A549 (cell line): ENCODE measurements around the gene LRFN3. TPM values are rescaled to one million over a fixed set of nuclear protein-coding genes. Genes with fewer than 3 reads are reported as not detected.

Experiments
- ATAC-seq, 2 experiments: fragments of 200-7000 bp in 1 of 2; fragments of >200 bp in 1 of 2; cut with Nextera tagmentation in 1 of 2; cut with Tn5 transposase in 1 of 2; 3 replicates each; pipeline versions ENCODE4 v1.8.0 to v1.9.1; 2018 to 2020; ENCODE audit warnings: mild to moderate bottlenecking in 1 of 2, moderate library complexity in 1 of 2
- CTCF ChIA-PET: fragments of 300-600 bp; sonication (Branson Sonifier 250); formaldehyde crosslinking; extraction: SDS; loops from one replicate; lab custom pipeline; 2021; ENCODE audit warnings: antibody characterized with exemption, inconsistent platforms; lab: Yijun Ruan, JAX
- POLR2A ChIA-PET: fragments of 350-600 bp; formaldehyde crosslinking; extraction: SDS; loops from one replicate; lab custom pipeline; 2021; ENCODE audit warnings: antibody characterized with exemption, inconsistent platforms; lab: Yijun Ruan, JAX
- DNase-seq, 2 experiments: peaks; one replicate each; pipeline versions ENCODE4 v3.0.0 to v3.0.0-alpha.2; 2011 to 2016; ENCODE audit warnings: low read depth in 1 of 2, low spot score in 1 of 2
- FAIRE-seq: peaks from 2 replicates; lab custom pipeline; 2011; peaks lifted over from hg19 to GRCh38; lab: Jason Lieb, UNC
- H3K27ac ChIP-seq, 2 experiments: fragments of >200 bp; sonication (Bioruptor Twin); formaldehyde crosslinking; 3 replicates each; pipeline ENCODE4 v1.5.1; 2016 to 2017
- H3K4me1 ChIP-seq: fragments of >200 bp; sonication (Bioruptor Twin); formaldehyde crosslinking; 3 replicates; pipeline ENCODE4 v1.6.1; 2016
- H3K4me2 ChIP-seq: fragments of >200 bp; sonication (Bioruptor Twin); formaldehyde crosslinking; 3 replicates; pipeline ENCODE4 v1.6.1; 2016
- H3K4me3 ChIP-seq: fragments of >200 bp; sonication (Bioruptor Twin); formaldehyde crosslinking; 3 replicates; pipeline ENCODE4 v1.5.1; 2016
- H3K9me3 ChIP-seq: fragments of >200 bp; sonication (Bioruptor Twin); formaldehyde crosslinking; 3 replicates; pipeline ENCODE4 v1.6.1; 2016
- CBX2 ChIP-seq: fragments of 200-600 bp; sonication (generic); IDR thresholded peaks from 2 replicates; pipeline ENCODE4 v1.6.1; 2016; ENCODE audit warnings: low read depth, mild to moderate bottlenecking, borderline replicate concordance
- CBX8 ChIP-seq: fragments of 200-600 bp; sonication (generic); IDR thresholded peaks from 2 replicates; pipeline ENCODE4 v1.6.1; 2016
- CHD4 ChIP-seq: fragments of 200-600 bp; sonication (generic); IDR thresholded peaks from 2 replicates; pipeline ENCODE4 v1.6.1; 2016; ENCODE audit warnings: antibody characterized with exemption, mild to moderate bottlenecking, borderline replicate concordance
- EHF ChIP-seq: fragments of 250-450 bp; sonication (Bioruptor Pico); IDR thresholded peaks from 2 replicates; pipeline ENCODE4 v1.5.0; 2020; ENCODE audit warnings: mild to moderate bottlenecking
- EHMT2 ChIP-seq: fragments of 200-600 bp; sonication (generic); IDR thresholded peaks from 2 replicates; pipeline ENCODE4 v1.6.1; 2016; ENCODE audit warnings: antibody characterized with exemption, low read depth, mild to moderate bottlenecking, moderate library complexity
- FOSL2 ChIP-seq, 2 experiments: fragments of 450-650 bp in 1 of 2; fragments of >200 bp in 1 of 2; sonication (Bioruptor Twin) in 1 of 2; formaldehyde crosslinking; IDR thresholded peaks; 2 replicates each; pipeline versions ENCODE4 v1.5.0 to v1.6.1; 2016 to 2020; ENCODE audit warnings: mild to moderate bottlenecking in 1 of 2, moderate library complexity in 1 of 2
- FOXS1 ChIP-seq: fragments of 250-450 bp; sonication (Bioruptor Pico); IDR thresholded peaks from 2 replicates; pipeline ENCODE4 v1.5.0; 2020; ENCODE audit warnings: mild to moderate bottlenecking, moderate library complexity
- GATA3 ChIP-seq: IDR thresholded peaks from 2 replicates; pipeline ENCODE4 v1.6.1; 2012; ENCODE audit warnings: borderline replicate concordance
- HEYL ChIP-seq: fragments of 250-450 bp; sonication (Bioruptor Pico); IDR thresholded peaks from 2 replicates; pipeline ENCODE4 v1.8.0; 2021; ENCODE audit warnings: mild to moderate bottlenecking, moderate library complexity
- HOXB5 ChIP-seq: fragments of 250-450 bp; sonication (Bioruptor Pico); IDR thresholded peaks from 2 replicates; pipeline ENCODE4 v1.5.0; 2020; ENCODE audit warnings: mild to moderate bottlenecking, moderate library complexity
- JUN ChIP-seq, 2 experiments: fragments of >200 bp; sonication (Bioruptor Twin); formaldehyde crosslinking; IDR thresholded peaks; 2 replicates in 1 of 2; 3 replicates in 1 of 2; pipeline ENCODE4 v1.6.1; 2016 to 2017
- KDM1A ChIP-seq: fragments of 200-600 bp; sonication (generic); IDR thresholded peaks from 2 replicates; pipeline ENCODE4 v1.6.1; 2016; ENCODE audit warnings: low read depth, mild to moderate bottlenecking
- NR3C1 ChIP-seq: fragments of >200 bp; sonication (Bioruptor Twin); formaldehyde crosslinking; IDR thresholded peaks from 3 replicates; pipeline ENCODE4 v1.6.1; 2017
- POLR2A ChIP-seq: IDR thresholded peaks from 2 replicates; pipeline ENCODE4 v1.6.1; 2012; ENCODE audit warnings: mild to moderate bottlenecking, low read length
- RAD21 ChIP-seq, 2 experiments: fragments of >200 bp in 1 of 2; sonication (Bioruptor Twin) in 1 of 2; formaldehyde crosslinking in 1 of 2; IDR thresholded peaks in 1 of 2; conservative IDR thresholded peaks in 1 of 2; 2 replicates in 1 of 2; 3 replicates in 1 of 2; pipeline ENCODE4 v1.6.1; 2012 to 2018; ENCODE audit warnings: inconsistent platforms in 1 of 2
- RARB ChIP-seq: fragments of 250-450 bp; sonication (Bioruptor Pico); IDR thresholded peaks from 2 replicates; pipeline ENCODE4 v1.8.0; 2021; ENCODE audit warnings: mild to moderate bottlenecking, moderate library complexity
- RFX5 ChIP-seq: fragments of 450-650 bp; IDR thresholded peaks from 2 replicates; pipeline ENCODE4 v1.7.1; 2014; ENCODE audit warnings: antibody characterized with exemption, mild to moderate bottlenecking, moderate library complexity
- RNF2 ChIP-seq: fragments of 200-600 bp; sonication (generic); IDR thresholded peaks from 2 replicates; pipeline ENCODE4 v1.6.1; 2016; ENCODE audit warnings: low read depth, mild to moderate bottlenecking, antibody characterized with exemption, moderate library complexity, borderline replicate concordance
- SMC3 ChIP-seq: fragments of >200 bp; sonication (Bioruptor Twin); formaldehyde crosslinking; IDR thresholded peaks from 3 replicates; pipeline ENCODE4 v1.6.1; 2018; ENCODE audit warnings: inconsistent platforms
- ZFP36 ChIP-seq: fragments of 450-650 bp; IDR thresholded peaks from 2 replicates; pipeline ENCODE4 v1.6.1; 2014; ENCODE audit warnings: borderline replicate concordance; ENCODE audit not compliant: partially characterized antibody
- WGBS: methylation state at CpG from one replicate; pipeline ENCODE4 v1.1.6; 2017; ENCODE audit errors: missing lambda C conversion rate; 5-methylcytosine and 5-hydroxymethylcytosine counted together
- polyA minus RNA-seq: library from RNA; depleted of rRNA, polyadenylated mRNA; stranded (reverse); fragments of >200 nt; gene quantifications from 2 replicates; pipeline ENCODE4 v1.2.3, GENCODE V29; 2011; rRNA and poly(A)+ RNA removed
- polyA plus RNA-seq, 4 experiments: library from polyadenylated mRNA; depleted of rRNA in 3 of 4; stranded (reverse); fragments of >200 nt; fragmentation: RNase III in 1 of 4; extraction: RNeasy Plus Mini Kit Qiagen cat#74134 plus additional on column Dnase treatment in 1 of 4; gene quantifications; 2 replicates in 3 of 4; 3 replicates in 1 of 4; pipeline ENCODE4 v1.2.3, GENCODE V29; 2011 to 2017
- TF ChIP-seq, protein P1 (sequence below): fragments of >200 bp; sonication (Bioruptor Twin); formaldehyde crosslinking; IDR thresholded peaks from 3 replicates; pipeline ENCODE4 v1.6.1; 2016
- TF ChIP-seq, protein P2 (sequence below): IDR thresholded peaks from 2 replicates; pipeline ENCODE4 v1.6.1; 2012
- TF ChIP-seq, protein P3 (sequence below): IDR thresholded peaks from 2 replicates; pipeline ENCODE4 v1.6.1; 2012; ENCODE audit warnings: low read depth, borderline replicate concordance
- TF ChIP-seq, protein P4 (sequence below): fragments of 450-650 bp; IDR thresholded peaks from 2 replicates; pipeline ENCODE4 v1.6.1; 2014; ENCODE audit warnings: antibody characterized with exemption

The LRFN3 gene, protein sequence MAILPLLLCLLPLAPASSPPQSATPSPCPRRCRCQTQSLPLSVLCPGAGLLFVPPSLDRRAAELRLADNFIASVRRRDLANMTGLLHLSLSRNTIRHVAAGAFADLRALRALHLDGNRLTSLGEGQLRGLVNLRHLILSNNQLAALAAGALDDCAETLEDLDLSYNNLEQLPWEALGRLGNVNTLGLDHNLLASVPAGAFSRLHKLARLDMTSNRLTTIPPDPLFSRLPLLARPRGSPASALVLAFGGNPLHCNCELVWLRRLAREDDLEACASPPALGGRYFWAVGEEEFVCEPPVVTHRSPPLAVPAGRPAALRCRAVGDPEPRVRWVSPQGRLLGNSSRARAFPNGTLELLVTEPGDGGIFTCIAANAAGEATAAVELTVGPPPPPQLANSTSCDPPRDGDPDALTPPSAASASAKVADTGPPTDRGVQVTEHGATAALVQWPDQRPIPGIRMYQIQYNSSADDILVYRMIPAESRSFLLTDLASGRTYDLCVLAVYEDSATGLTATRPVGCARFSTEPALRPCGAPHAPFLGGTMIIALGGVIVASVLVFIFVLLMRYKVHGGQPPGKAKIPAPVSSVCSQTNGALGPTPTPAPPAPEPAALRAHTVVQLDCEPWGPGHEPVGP
- polyA plus RNA-seq (2011; rRNA removed) = 2.4 and 3.1 TPM in 2 replicates
- polyA plus RNA-seq (2012; cell fraction: cytosol; rRNA removed) = 9.8 and 16.4 TPM in 2 replicates
- polyA plus RNA-seq (2012; cell fraction: nucleus; rRNA removed) = 13.2 and 22.2 TPM in 2 replicates
- polyA plus RNA-seq (2017; fragmentation: RNase III; extraction: RNeasy Plus Mini Kit Qiagen cat#74134 plus additional on column Dnase treatment) = 12.8 to 17.1 TPM (median 16.6 TPM) in 3 replicates
- 2.1 and 2.9 TPM in 2 replicates for polyA minus RNA-seq

DNA sequence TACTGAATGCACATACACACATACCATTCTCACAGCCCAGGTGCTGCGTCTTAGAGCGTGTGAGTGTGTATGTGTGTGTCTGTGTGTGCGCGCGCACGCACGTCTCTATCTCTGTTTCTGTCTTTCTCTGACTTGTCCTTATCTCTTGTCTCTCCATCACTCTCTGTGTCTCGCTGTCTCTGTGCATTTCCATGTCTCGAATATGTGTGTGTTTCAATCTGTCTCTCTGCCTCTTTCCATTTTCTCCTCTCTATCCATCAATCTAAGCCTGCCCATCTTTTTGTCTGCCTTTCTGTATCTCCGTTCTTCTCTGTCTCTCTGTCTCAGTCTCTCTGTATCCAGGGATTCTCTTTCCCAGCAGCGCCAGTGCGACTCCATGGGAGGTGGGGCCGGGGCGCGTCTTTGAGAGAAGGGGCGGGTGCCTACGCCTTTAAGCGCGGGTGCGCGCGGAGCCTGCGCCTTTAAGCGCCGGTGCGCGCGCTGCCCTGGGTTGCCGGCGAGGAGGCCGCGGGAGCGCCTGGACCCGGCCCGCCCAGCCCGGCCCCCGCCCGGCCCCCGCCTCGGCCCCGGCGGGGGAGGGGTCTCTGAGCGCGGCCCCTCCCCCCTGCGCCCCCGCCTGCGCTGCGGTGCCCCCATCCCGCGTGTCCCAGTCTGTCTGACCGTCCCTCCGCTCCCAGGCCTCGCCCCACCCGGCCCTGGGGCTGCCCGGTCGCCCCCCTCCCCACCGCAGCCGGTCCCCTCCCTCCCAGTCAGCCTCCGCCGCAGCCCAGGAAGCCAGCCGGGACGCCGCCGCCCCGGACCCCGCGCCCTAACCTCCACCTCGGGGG lies at the start of gene LRFN3:
Gene LRFN3 (plus strand): TSS at position 464 of the 827 bp plus-strand sequence. CDS start 3,052 bp downstream, outside the sequence.
- ChIA-PET CTCF (interaction anchor here (15.4 kb wide), 1 partner anchor 50 kb away, joined by 402 read pairs; no protein-coding TSS in a partner anchor), POLR2A (no interaction called here)
- Histone ChIP-seq H3K27ac (peak within 1 kb of the TSS; percentile 84 to 93), H3K9me3 (no peaks in the 10 kb centered on the region), H3K4me3 (peak within 1 kb of the TSS; percentile 66), H3K4me2 (peak within 1 kb of the TSS; percentile 89), H3K4me1 (peaks cover 27% of the 10 kb centered on the region)
- 2% methylated on average over 33 of the region's 68 CpGs for WGBS
- peak; percentile 89 for FAIRE-seq
- ATAC-seq = peak; percentile 60 to 67
- TF ChIP-seq RNF2 (no peak), POLR2A (peak; percentile 32), NR3C1 (no peak), SMC3 (0 out of 3 replicates have a peak, but pooled peaks have one; percentile 25), HEYL (CRISPR knock-in tag) (no peak), JUN (IDR thresholded peaks at IDR 0.05) (peak; percentile 24 to 68; a peak in 2 of 5 replicates)
- TF ChIP-seq, protein P1, sequence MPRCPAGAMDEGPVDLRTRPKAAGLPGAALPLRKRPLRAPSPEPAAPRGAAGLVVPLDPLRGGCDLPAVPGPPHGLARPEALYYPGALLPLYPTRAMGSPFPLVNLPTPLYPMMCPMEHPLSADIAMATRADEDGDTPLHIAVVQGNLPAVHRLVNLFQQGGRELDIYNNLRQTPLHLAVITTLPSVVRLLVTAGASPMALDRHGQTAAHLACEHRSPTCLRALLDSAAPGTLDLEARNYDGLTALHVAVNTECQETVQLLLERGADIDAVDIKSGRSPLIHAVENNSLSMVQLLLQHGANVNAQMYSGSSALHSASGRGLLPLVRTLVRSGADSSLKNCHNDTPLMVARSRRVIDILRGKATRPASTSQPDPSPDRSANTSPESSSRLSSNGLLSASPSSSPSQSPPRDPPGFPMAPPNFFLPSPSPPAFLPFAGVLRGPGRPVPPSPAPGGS = peak; percentile 80; the same call in 2 of the 3 replicates
- TF ChIP-seq, protein P2, sequence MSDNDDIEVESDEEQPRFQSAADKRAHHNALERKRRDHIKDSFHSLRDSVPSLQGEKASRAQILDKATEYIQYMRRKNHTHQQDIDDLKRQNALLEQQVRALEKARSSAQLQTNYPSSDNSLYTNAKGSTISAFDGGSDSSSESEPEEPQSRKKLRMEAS = peak; percentile 90
- peak; percentile 88 to 94 for DNase-seq

DNA sequence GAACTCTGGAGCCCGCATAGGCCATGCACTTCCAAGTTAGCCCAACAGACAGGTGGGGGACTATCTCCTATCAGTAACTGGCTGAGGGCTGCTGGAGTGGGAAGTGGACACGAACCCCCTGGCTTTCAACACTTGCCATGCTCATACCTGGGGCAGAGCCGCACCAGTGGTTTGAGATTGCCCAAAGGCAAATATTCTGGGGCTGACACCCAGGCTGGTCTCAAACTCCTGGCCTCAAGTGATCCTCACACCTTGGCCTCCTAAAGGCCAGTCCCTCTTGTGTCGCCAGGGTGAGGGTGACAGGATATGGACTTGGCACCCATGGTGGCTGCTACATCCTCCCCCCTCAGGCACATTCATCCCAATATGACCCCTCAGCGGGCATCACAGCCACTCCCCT lies 49.0 kb upstream of the LRFN3 start:
- no peaks in the 10 kb centered on the region for H3K9me3 ChIP-seq
- H3K4me3 ChIP-seq = no peak overlapping the region
- no peak for FAIRE-seq
- DNase-seq = no peak
- no peaks in the 10 kb centered on the region for H3K4me1 ChIP-seq
- no peak overlapping the region for H3K27ac ChIP-seq
- ChIA-PET POLR2A (no interaction called here), CTCF (interaction anchor here (0.7 to 17.6 kb wide), 3 partner anchors 41 to 331 kb away, joined by 3 to 402 read pairs (median 6); no protein-coding TSS in a partner anchor)
- TF ChIP-seq, protein P3, sequence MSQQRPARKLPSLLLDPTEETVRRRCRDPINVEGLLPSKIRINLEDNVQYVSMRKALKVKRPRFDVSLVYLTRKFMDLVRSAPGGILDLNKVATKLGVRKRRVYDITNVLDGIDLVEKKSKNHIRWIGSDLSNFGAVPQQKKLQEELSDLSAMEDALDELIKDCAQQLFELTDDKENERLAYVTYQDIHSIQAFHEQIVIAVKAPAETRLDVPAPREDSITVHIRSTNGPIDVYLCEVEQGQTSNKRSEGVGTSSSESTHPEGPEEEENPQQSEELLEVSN = no peak
- TF ChIP-seq EHMT2 (no peak), FOXS1 (CRISPR knock-in tag) (no peak), CBX8 (no peak), HOXB5 (CRISPR knock-in tag) (no peak), CBX2 (no peak), RFX5 (no peak), GATA3 (no peak), EHF (CRISPR knock-in tag) (no peak), KDM1A (no peak), ZFP36 (no peak), HEYL (CRISPR knock-in tag) (no peak), CHD4 (no peak), POLR2A (no peak), FOSL2 (IDR thresholded peaks at IDR 0.05) (no peak), FOSL2 (CRISPR knock-in tag; IDR thresholded peaks at IDR 0.05) (no peak), RARB (no peak), RAD21 (conservative IDR thresholded peaks at IDR 0.05 in 1 of 2, IDR thresholded peaks at IDR 0.05 in 1 of 2) (no peak)
- TF ChIP-seq, protein P2 = no peak
- TF ChIP-seq, protein P4, sequence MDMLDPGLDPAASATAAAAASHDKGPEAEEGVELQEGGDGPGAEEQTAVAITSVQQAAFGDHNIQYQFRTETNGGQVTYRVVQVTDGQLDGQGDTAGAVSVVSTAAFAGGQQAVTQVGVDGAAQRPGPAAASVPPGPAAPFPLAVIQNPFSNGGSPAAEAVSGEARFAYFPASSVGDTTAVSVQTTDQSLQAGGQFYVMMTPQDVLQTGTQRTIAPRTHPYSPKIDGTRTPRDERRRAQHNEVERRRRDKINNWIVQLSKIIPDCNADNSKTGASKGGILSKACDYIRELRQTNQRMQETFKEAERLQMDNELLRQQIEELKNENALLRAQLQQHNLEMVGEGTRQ = no peak
- H3K4me2 ChIP-seq = no peak overlapping the region
- no peak for ATAC-seq
- WGBS = 95% methylated on average over 5 of the region's 5 CpGs
